AG04449 (cell line): ENCODE results near the gene PNLIPRP2.
A peak's percentile ranks its signal among the peaks of the same experiment; 100 is the strongest.

ENCODE experiments used
- CTCF ChIA-PET: fragments of 350-600 bp; formaldehyde crosslinking; extraction: SDS; loops from one replicate; lab custom pipeline; 2021; ENCODE audit warnings: antibody characterized with exemption; lab: Yijun Ruan, JAX
- POLR2A ChIA-PET: fragments of 400-600, 350-600 bp; formaldehyde crosslinking; extraction: SDS; loops from one replicate; lab custom pipeline; 2020; ENCODE audit warnings: antibody characterized with exemption, inconsistent platforms; lab: Yijun Ruan, JAX
- DNase-seq: peaks from one replicate; pipeline ENCODE4 v3.0.0-alpha.2; 2010; ENCODE audit warnings: low read depth, low spot score
- H3K4me3 ChIP-seq: 2 replicates; pipeline ENCODE4 v1.5.1; 2011; ENCODE audit warnings: low read depth, mild to moderate bottlenecking, control low read depth, low read length
- TF ChIP-seq, protein P1 (sequence below): IDR thresholded peaks from one replicate; pipeline ENCODE4 v1.5.1; 2011; ENCODE audit warnings: mild to moderate bottlenecking, moderate library complexity, low read length, control low read depth, inconsistent platforms; ENCODE audit not compliant: insufficient read depth; ENCODE audit errors: missing control alignments

The PNLIPRP2 gene

DNA sequence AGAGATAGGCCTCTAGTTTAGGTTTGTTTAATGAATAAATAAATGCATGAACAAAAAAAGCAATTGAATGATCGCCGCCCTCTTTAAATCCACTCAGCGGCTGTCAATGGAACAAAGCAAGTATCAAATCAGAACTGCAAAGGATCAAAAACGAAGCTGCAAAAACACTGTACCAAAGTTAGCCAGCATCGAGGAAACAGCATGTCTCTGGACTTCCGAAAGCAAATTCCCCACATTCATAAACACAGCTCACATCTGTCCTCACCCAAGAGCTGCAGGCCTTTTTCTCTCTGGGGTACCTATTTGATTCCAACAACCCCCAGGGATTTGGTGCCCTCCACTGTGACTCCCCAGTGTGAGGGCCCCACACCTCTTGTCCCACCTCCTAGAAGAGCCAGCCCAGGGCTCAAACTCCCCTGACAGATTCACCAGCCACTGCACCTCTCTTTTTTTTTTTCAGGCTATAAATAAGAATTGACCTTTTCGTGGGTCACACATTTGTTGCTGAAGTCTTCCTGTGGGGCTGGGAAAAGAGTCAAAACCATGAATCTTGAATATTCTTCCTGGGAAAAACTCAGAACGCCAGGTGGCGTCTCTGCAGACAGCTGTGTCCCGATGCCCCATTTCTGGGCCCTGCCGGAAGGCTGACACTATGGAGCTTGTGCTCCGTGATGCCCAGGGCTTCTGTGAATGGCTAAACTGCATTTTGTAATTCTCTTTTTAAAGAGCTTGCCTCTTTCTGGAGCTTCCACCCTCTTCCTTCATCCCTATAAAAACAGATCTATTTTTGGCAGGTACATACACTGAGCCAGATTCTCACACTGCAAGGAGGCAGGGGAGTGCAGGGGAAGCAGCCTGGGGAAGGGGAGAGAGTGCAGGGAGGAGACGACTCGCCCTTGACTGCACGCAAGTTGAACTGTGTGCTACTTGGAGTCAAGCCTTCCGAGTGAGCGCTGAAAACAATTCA, 69.9 kb downstream of the PNLIPRP2 start:
- POLR2A ChIA-PET = no interaction called here
- CTCF ChIA-PET = interaction anchor here (0.6 to 19.6 kb wide), 9 partner anchors 8 to 484 kb away, joined by 3 to 658 read pairs (median 4); no protein-coding TSS in a partner anchor
- DNase-seq = no peak
- no peak overlapping the region for H3K4me3 ChIP-seq
- TF ChIP-seq, protein P1, sequence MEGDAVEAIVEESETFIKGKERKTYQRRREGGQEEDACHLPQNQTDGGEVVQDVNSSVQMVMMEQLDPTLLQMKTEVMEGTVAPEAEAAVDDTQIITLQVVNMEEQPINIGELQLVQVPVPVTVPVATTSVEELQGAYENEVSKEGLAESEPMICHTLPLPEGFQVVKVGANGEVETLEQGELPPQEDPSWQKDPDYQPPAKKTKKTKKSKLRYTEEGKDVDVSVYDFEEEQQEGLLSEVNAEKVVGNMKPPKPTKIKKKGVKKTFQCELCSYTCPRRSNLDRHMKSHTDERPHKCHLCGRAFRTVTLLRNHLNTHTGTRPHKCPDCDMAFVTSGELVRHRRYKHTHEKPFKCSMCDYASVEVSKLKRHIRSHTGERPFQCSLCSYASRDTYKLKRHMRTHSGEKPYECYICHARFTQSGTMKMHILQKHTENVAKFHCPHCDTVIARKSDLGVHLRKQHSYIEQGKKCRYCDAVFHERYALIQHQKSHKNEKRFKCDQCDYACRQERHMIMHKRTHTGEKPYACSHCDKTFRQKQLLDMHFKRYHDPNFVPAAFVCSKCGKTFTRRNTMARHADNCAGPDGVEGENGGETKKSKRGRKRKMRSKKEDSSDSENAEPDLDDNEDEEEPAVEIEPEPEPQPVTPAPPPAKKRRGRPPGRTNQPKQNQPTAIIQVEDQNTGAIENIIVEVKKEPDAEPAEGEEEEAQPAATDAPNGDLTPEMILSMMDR = peak; percentile 2

DNA sequence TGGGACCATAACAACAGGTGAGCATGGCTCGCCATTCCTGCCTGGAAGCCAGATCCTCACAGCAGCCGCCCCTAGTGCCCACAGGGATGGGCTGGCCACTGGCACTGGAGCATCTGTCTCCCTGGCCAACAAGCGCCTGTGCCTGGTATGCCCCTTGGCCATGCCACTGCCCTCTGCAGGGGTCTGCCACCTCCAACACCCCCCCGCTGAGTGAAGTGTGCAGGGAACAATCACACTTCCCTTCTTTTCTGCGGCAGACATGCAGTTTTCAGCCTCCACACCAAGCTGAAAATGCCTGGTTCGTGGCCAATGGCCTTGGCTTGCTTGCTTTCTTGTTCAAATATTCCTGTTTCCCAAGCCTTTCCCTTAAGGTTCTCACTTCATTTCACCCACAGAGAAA, 70.9 kb downstream of the PNLIPRP2 start:
- no peak overlapping the region for H3K4me3 ChIP-seq
- TF ChIP-seq, protein P1 = no peak
- DNase-seq = no peak
- POLR2A ChIA-PET = no interaction called here
- CTCF ChIA-PET = interaction anchor here (0.7 to 19.6 kb wide), 9 partner anchors 9 to 525 kb away, joined by 3 to 658 read pairs (median 5); no protein-coding TSS in a partner anchor

DNA sequence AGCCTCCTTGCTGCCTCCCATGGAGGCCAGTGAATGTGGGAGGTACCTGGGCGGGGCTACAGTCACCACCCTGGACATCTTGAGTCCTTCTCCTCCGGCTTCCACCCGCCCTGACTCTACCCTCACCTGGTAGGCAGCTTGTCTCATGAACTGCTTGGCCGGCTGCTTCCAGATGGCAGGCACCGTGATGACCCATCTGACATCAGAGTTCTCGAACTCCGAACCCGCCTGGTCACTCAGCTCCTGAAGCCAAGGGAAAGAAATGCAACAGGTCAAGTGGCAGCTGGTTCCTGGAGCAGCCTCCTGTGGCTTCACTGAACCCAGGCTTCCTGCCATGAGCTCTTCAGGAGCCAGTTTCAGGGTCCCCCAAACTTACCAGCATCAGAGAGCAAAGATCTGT, 71.5 kb downstream of the PNLIPRP2 start:
- TF ChIP-seq, protein P1 = no peak
- DNase-seq = no peak
- no peak overlapping the region for H3K4me3 ChIP-seq
- POLR2A ChIA-PET = no interaction called here
- CTCF ChIA-PET = interaction anchor here (0.7 to 19.6 kb wide), 7 partner anchors 10 to 525 kb away, joined by 3 to 658 read pairs (median 6); no protein-coding TSS in a partner anchor

DNA sequence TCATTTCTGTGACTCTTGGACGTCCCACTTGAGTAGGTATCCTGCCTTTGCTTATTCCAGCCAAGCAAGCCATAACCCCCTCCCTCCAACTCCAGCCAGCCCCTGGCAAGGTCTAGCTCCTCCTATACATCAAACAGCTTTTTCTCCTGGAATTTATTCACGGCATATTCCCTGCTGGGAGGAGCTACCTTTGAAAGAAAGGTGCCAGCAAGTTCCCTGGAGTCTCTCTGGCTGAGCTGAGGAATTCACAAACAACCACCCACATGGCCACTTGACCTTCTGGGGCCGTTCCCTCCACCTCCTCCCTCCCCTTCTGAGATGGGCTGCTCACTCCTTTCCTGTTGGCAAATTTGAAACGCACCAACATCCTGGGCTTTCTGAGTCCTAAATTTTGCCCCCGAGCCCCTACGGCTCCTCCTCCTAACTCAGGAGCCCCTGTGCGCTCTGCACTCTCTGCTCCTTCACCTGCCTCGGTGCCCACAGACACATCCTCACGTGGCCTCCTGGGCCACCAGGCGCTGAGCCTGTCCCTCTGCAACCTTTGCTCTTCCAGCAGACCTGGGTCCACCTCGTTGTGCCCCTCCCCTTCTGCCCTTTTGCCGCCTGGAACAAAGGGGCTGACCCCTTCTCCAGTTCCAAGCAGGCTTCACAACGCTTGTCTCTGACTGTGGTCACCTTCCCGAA, 73.6 kb downstream of the PNLIPRP2 start:
- ChIA-PET CTCF (interaction anchor here (1.0 to 4.0 kb wide), 2 partner anchors 12 kb away, joined by 3 to 26 read pairs; no protein-coding TSS in a partner anchor), POLR2A (no interaction called here)
- TF ChIP-seq, protein P1 = no peak
- no peak for DNase-seq
- no peak overlapping the region for H3K4me3 ChIP-seq
